GM10248 (cell line): ENCODE measurements around the gene MKNK1.

ENCODE experiments used
- CTCF ChIA-PET: fragments of 300-600 bp; sonication (Branson Sonifier 250); formaldehyde crosslinking; extraction: SDS; loops from one replicate; lab custom pipeline; 2021; ENCODE audit warnings: antibody characterized with exemption; lab: Yijun Ruan, JAX
- POLR2A ChIA-PET: fragments of 350-650 bp; sonication (Branson Sonifier 250); formaldehyde crosslinking; extraction: SDS; loops from one replicate; lab custom pipeline; 2020; ENCODE audit warnings: antibody characterized with exemption; lab: Yijun Ruan, JAX
- DNase-seq: peaks from one replicate; pipeline ENCODE4 v3.0.0; 2012; ENCODE audit errors: extremely low spot score
- TF ChIP-seq, protein P1 (sequence below): IDR thresholded peaks from 2 replicates; pipeline ENCODE4 v1.5.1; 2012; ENCODE audit warnings: mild to moderate bottlenecking, low read depth; ENCODE audit errors: extremely low read depth, missing control alignments, control extremely low read depth

Gene MKNK1

DNA sequence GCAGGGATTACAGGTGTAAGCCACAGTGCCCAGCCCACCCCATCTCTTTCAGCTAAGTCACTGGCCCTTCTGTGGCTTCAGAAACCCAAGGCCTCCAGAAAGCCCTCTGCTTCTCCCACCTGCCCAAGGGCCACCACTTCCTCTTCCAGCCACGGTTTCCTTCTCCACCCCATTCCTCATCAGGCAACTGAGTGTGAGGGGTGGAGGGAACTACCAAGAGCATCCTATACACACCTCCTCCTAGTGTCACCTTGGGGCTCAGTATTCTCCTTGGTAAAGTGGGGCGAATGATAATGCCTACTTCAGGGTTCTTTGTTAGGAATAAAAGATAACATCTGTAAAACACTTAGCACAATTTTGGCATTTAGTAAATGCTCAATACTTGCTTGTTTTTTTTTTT, 82.7 kb downstream of the MKNK1 start:
- CTCF ChIA-PET: interaction anchor here (0.6 to 4.6 kb wide), 6 partner anchors 12 to 75 kb away, joined by 3 to 22 read pairs (median 4); no protein-coding TSS in a partner anchor

GRCh38 chr1:46520063-46520911, 83.8 kb downstream of the MKNK1 start:
- TF ChIP-seq, protein P1, sequence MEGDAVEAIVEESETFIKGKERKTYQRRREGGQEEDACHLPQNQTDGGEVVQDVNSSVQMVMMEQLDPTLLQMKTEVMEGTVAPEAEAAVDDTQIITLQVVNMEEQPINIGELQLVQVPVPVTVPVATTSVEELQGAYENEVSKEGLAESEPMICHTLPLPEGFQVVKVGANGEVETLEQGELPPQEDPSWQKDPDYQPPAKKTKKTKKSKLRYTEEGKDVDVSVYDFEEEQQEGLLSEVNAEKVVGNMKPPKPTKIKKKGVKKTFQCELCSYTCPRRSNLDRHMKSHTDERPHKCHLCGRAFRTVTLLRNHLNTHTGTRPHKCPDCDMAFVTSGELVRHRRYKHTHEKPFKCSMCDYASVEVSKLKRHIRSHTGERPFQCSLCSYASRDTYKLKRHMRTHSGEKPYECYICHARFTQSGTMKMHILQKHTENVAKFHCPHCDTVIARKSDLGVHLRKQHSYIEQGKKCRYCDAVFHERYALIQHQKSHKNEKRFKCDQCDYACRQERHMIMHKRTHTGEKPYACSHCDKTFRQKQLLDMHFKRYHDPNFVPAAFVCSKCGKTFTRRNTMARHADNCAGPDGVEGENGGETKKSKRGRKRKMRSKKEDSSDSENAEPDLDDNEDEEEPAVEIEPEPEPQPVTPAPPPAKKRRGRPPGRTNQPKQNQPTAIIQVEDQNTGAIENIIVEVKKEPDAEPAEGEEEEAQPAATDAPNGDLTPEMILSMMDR: no peak
- CTCF ChIA-PET: interaction anchor here (1.4 to 4.6 kb wide), 4 partner anchors 7 to 43 kb away, joined by 3 to 22 read pairs (median 8); no protein-coding TSS in a partner anchor
- no peak for DNase-seq
- POLR2A ChIA-PET: no interaction called here

More for the DNA sequence above, 82.7 kb downstream of the MKNK1 start:
- TF ChIP-seq, protein P1: no peak
- DNase-seq: no peak
- POLR2A ChIA-PET: no interaction called here

DNA sequence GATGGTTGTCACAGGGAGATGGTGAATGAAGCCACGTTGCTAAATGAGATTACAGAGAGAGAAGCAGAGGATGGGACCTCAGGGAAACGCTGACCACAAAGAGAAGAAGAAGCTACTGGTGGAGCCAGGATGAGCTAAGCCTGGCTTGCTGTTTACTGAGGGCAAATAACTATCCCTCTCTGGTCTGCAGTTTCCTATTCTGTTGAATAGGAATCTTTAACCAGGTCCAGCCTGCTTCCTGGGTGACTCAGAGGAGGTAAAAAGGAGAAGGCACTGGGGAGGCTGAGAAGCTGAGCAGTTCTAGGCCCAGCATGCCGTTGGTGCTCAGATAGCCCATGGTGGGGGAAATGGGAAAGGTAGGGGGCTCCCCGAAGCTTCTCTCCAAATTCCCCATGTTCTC, 84.9 kb downstream of the MKNK1 start:
- ChIA-PET CTCF (interaction anchor here (1.5 to 4.6 kb wide), 3 partner anchors 8 to 42 kb away, joined by 3 to 22 read pairs (median 14); no protein-coding TSS in a partner anchor), POLR2A (no interaction called here)
- TF ChIP-seq, protein P1: no peak
- DNase-seq: no peak

DNA sequence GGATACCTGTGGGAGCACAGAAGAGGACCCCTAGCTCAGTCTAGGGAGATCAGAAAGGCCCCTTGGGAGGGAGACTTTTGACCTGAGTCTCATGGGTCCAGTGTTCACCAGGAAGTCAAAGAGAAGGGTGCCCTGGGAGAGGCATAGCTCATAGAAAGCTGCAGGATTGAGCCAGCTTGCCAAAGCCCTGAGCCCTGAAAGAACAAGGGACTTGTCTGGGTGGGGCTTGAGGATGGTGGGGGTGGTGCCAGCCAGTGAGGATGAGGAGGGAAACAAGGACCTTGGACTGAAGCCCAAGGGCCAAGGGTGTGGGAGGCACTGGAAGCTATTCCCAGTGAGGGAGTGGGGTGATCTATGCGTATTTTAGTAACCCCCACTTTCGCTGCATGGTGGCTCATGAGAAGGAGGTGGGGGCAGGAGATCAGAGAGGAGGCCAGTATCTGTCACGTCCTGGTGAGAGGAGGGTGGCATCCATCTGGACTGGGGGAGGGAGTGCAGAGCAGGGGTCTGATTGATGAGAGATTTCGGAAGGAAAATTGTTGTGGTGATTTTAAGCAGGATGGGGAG, 86.1 kb downstream of the MKNK1 start:
- POLR2A ChIA-PET: no interaction called here
- TF ChIP-seq, protein P1: no peak
- CTCF ChIA-PET: interaction anchor here (1.1 to 2.6 kb wide), 3 partner anchors 9 to 41 kb away, joined by 5 to 14 read pairs (median 6); no protein-coding TSS in a partner anchor
- DNase-seq: no peak

DNA sequence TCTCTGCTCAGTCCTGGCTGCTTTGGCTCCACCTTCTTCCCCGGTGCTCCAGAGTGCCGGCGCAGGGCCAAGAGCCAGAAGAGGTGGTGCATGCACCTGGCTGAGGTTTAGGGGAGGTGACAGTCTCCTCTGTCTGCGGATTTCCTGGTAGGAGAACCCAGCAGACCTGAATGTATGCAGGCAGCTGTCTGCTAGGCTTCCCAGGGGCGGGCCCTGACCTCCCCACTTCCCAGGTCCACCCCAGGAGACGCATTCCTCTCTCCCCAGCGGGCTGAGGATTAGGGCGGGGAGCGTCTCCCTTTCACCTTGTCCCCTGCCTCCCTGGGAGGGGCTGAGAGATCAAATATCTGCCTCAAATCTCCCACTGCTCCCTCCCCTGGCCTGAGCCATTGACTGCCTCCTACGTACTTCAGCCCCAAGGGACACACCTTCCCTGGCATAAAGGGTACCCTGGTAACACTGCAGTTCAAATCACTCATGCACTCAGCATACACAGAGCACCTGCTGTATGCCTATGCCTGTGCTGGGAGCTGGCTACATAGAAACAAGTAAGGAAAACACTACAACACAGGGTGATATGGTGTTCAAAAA, 87.0 kb downstream of the MKNK1 start:
- no peak for DNase-seq
- TF ChIP-seq, protein P1: no peak
- POLR2A ChIA-PET: no interaction called here
- CTCF ChIA-PET: interaction anchor here (1.1 to 2.6 kb wide), 4 partner anchors 9 to 40 kb away, joined by 5 to 14 read pairs (median 6); no protein-coding TSS in a partner anchor
